ENCODE data around the gene HOXA9.
A peak's percentile ranks its signal among the peaks of the same experiment; 100 is the strongest.

Gene HOXA9

GRCh38 chr7:27179503-27180430 is 14.4 kb upstream of the HOXA9 start (continued):
- no peak; the same call in 1 of the 2 replicates for TF ChIP-seq ZSCAN4 (tag by site-specific recombination; IDR thresholded peaks at IDR 0.05)
- TF ChIP-seq ZFP3 (tag by site-specific recombination; IDR thresholded peaks at IDR 0.05; ENCODE audit: low read depth): 0 out of 2 replicates have a peak, but pooled peaks have one; percentile 25
- TF ChIP-seq YY1 (tag by site-specific recombination; IDR thresholded peaks at IDR 0.05): no peak; the same call in 1 of the 2 replicates
- no peak for TF ChIP-seq ZNF24 (tag by site-specific recombination; IDR thresholded peaks at IDR 0.05)
- no peak; the same call in 1 of the 2 replicates for TF ChIP-seq ZNF2 (tag by site-specific recombination; IDR thresholded peaks at IDR 0.05)
- TF ChIP-seq ZNF621 (tag by site-specific recombination; IDR thresholded peaks at IDR 0.05): no peak
- TF ChIP-seq ZNF521 (tag by site-specific recombination; IDR thresholded peaks at IDR 0.05): no peak
- TF ChIP-seq ZIC2 (tag by site-specific recombination; IDR thresholded peaks at IDR 0.05): peak; percentile 62
- TF ChIP-seq ZNF600 (tag by site-specific recombination; IDR thresholded peaks at IDR 0.05): no peak
- TF ChIP-seq ZNF311 (tag by site-specific recombination; IDR thresholded peaks at IDR 0.05; ENCODE audit: borderline replicate concordance): no peak
- TF ChIP-seq ZNF366 (tag by site-specific recombination; conservative IDR thresholded peaks at IDR 0.05): peak; percentile 83
- TF ChIP-seq ZNF391 (tag by site-specific recombination; IDR thresholded peaks at IDR 0.05; ENCODE audit: borderline replicate concordance, low read depth): no peak
- TF ChIP-seq PRDM1 (tag by site-specific recombination; IDR thresholded peaks at IDR 0.05): peak; percentile 31; the same call in 1 of the 2 replicates
- TF ChIP-seq ZNF114 (tag by site-specific recombination; IDR thresholded peaks at IDR 0.05): no peak
- no peak for TF ChIP-seq ZNF280D (tag by site-specific recombination; IDR thresholded peaks at IDR 0.05)
- no peak for TF ChIP-seq ZNF768 (tag by site-specific recombination; IDR thresholded peaks at IDR 0.05)
- 0 out of 2 replicates have a peak, but pooled peaks have one; percentile 55 for TF ChIP-seq ZNF501 (tag by site-specific recombination; IDR thresholded peaks at IDR 0.05)
- TF ChIP-seq BCL6B (tag by site-specific recombination; IDR thresholded peaks at IDR 0.05): no peak
- TF ChIP-seq CTCF (tag by site-specific recombination; IDR thresholded peaks at IDR 0.05): peak; percentile 83
- no peak for TF ChIP-seq ZNF580 (tag by site-specific recombination; IDR thresholded peaks at IDR 0.05)
- no peak for TF ChIP-seq ZNF843 (tag by site-specific recombination; IDR thresholded peaks at IDR 0.05)
- no peak for TF ChIP-seq ZFP41 (tag by site-specific recombination; IDR thresholded peaks at IDR 0.05; ENCODE audit: borderline replicate concordance)
- TF ChIP-seq ZNF155 (tag by site-specific recombination; IDR thresholded peaks at IDR 0.05): no peak
- no peak for TF ChIP-seq ZBTB21 (tag by site-specific recombination; IDR thresholded peaks at IDR 0.05)
- TF ChIP-seq ZNF776 (tag by site-specific recombination; IDR thresholded peaks at IDR 0.05; ENCODE audit: borderline replicate concordance): no peak
- no peak for TF ChIP-seq ZNF571 (tag by site-specific recombination; IDR thresholded peaks at IDR 0.05)
- no peak for TF ChIP-seq ZNF239 (tag by site-specific recombination; IDR thresholded peaks at IDR 0.05)
- TF ChIP-seq PBX3 (CRISPR knock-in tag; IDR thresholded peaks at IDR 0.05): no peak
- no peak; the same call in 1 of the 2 replicates for TF ChIP-seq ZNF449 (tag by site-specific recombination; IDR thresholded peaks at IDR 0.05)
